Measurements from ENCODE around the gene KIAA2012.

KIAA2012 gene

GRCh38 chr2:202157211-202157990 lies 84.3 kb downstream of the KIAA2012 start:
- no peak for DNase-seq

- DNase-seq, result no peak
Observed at GRCh38 chr2:202158796-202159195, 85.7 kb downstream of the KIAA2012 start.

GRCh38 chr2:202161151-202161835 lies 88.2 kb downstream of the KIAA2012 start:
- no peak for DNase-seq

- no peak for DNase-seq
Observed at GRCh38 chr2:202164411-202164810, 91.4 kb downstream of the KIAA2012 start.

GRCh38 chr2:202165208-202165607 lies 92.2 kb downstream of the KIAA2012 start:
- DNase-seq, result no peak

- DNase-seq, result no peak
Observed at GRCh38 chr2:202165945-202166344, 92.9 kb downstream of the KIAA2012 start.

GRCh38 chr2:202169131-202169530 lies 96.1 kb downstream of the KIAA2012 start:
- no peak for DNase-seq

- DNase-seq, result no peak
Observed at GRCh38 chr2:202169832-202170424, 96.9 kb downstream of the KIAA2012 start.

- no peak for DNase-seq
Observed at GRCh38 chr2:202171241-202171825, 98.3 kb downstream of the KIAA2012 start.

GRCh38 chr2:202172439-202173211 lies 99.6 kb downstream of the KIAA2012 start:
- no peak for DNase-seq

- no peak for DNase-seq
Observed at GRCh38 chr2:202178346-202178958, 105.4 kb downstream of the KIAA2012 start.

- no peak for DNase-seq
Observed at GRCh38 chr2:202184557-202184956, 111.5 kb downstream of the KIAA2012 start.

- no peak for DNase-seq
Observed at GRCh38 chr2:202185156-202185555, 112.1 kb downstream of the KIAA2012 start.

- no peak for DNase-seq
Observed at GRCh38 chr2:202186641-202187202, 113.7 kb downstream of the KIAA2012 start.

- DNase-seq, result no peak
Observed at GRCh38 chr2:202187570-202187969, 114.5 kb downstream of the KIAA2012 start.

GRCh38 chr2:202193305-202193704 lies 120.2 kb downstream of the KIAA2012 start:
- no peak for DNase-seq

- no peak for DNase-seq
Observed at GRCh38 chr2:202193881-202194353, 120.9 kb downstream of the KIAA2012 start.

GRCh38 chr2:202194418-202194817 lies 121.4 kb downstream of the KIAA2012 start:
- DNase-seq, result no peak

- DNase-seq, result no peak
Observed at GRCh38 chr2:202196727-202197126, 123.7 kb downstream of the KIAA2012 start.

GRCh38 chr2:202201220-202202160 lies 128.4 kb downstream of the KIAA2012 start:
- no peak for DNase-seq

- no peak for DNase-seq
Observed at GRCh38 chr2:202203348-202203747, 130.3 kb downstream of the KIAA2012 start.

Measured in NCI-H1048 (cell line).